ENCODE measurements around the gene PAQR9.

Gene PAQR9

DNA sequence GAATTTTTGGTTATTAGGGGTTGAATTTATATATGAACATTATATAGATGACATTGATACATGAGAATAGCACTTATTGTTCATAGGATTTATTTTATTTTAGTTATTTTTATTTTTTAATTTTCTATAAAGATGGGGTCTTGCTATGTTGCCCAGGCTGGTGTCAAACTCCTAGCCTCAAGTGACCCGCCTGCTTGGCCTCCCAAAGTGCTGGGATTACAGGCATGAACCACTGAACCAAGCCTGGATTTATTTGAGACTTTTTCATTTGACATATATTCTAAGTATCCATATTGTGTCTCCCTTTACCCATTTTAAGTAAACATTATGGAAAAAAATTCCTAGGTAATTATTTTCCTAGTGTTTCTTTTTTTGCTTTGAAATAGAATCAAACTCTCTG is 12.5 kb downstream of the PAQR9 start:
- DNase-seq: no peak

DNA sequence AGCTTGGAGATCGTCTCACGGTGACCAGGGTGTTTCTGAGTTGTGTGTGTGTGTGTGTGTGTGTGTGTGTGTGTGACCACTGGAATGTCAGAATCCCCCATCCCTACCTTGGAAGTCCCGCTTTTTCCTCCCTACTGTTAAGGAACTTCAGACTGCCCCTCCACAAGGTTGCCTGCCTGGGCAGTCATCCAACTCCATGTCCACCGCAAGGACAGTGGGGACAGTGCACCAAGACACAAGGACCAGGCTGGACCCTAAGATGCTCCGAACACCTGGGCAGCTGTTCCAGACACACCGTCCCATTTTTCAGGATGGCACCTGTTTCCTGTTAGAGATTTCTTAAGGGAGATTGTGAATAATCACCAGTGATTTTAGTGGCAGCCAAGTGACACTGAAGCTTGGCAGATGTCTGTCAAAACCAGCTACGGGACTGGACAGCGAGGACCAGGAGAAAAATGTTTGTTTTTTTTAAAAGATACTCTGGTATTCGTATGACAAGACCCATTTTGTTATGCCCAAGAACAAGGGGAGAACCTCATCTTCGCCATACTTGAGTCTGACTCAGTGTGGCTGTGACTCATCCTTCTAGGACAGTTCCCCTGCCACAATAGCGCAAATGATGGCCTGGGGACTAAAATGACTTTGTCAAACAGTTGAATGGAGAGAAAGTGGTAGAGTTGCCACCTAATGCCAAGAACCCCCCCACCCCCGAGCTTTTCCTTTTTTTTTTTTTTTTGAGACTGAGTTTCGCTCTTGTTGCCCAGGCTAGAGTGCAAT is 15.5 kb downstream of the PAQR9 start:
- DNase-seq: no peak

GRCh38 chr3:142947352-142947751 is 16.1 kb downstream of the PAQR9 start:
- no peak for DNase-seq

- DNase-seq: no peak
Measured at GRCh38 chr3:142946861-142947260, 16.6 kb downstream of the PAQR9 start.

GRCh38 chr3:142945023-142945422 is 18.5 kb downstream of the PAQR9 start:
- DNase-seq: no peak

- no peak for DNase-seq
Measured at GRCh38 chr3:142944342-142944741, 19.1 kb downstream of the PAQR9 start.

DNA sequence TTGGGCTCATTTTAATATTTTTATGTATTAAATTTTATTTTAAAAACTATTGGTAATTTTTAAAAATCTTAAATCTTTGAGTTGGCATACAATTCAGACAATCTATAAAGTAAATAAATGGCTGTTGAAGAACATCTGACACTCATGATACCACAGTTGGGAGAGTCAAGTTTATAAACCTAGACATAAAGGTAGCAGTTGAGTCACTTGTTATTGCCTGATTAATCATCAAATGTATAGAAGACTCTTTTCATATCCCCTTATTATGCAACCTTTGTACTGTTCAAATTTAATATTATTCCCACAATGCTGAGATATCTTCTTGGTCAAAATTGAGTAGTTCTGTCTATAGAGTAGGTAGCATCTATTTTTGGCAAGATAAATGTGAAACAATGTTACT is 19.6 kb downstream of the PAQR9 start:
- no peak for DNase-seq

- no peak for DNase-seq
Measured at GRCh38 chr3:142943349-142943748, 20.1 kb downstream of the PAQR9 start.

DNA sequence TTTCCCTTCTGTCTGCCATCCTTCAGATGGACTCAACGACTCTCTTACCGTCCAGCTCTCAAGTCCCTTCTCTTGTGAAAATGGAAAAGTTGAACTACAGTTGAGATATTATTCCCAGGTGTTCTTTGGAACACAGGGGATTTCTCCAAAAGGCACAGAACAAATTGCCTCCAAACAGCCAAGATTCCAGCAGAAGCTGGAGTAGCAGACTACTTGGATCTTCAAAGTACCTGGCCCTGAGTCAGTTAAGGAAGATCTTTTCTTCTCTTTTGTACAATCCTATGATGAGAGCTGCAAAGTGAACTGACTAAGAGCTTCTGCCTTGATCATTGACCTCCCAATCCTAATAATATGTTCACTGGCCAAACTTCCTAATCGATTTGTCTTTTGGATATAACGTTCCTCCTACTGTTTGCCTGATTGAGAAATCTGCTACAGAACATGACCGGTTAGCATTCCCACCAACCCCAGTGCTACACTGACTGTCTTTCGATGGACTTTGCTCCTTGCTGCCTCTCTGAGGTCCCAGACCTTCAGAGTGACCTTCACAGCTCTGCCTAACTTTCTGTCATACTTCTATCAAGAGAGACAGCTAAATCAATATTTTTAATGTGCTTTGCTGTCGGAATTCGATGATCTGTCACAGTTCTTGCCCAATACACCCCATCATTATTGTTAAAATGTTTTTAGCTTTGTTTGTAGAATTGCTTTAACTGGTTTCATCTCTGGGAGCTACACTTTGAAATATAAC is 21.9 kb downstream of the PAQR9 start:
- no peak for DNase-seq

DNA sequence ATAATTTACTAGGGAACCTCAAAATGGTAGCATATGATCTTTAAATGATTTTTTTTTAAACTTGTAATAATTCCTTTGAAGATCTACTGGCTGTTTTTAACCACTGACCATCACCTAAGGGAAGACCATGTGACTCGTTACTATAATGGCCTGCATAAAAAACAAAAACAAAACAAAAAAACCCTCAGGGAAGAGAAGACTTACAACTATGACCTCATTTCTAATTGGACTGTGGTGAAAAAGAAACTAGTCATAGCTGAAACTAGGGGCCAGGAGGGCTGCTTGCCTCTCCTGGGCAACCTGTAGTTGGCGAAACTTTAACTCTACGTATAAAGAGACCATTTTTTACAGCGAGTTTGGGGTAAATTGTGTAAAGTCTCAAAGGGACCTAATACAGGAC is 23.0 kb downstream of the PAQR9 start:
- DNase-seq: no peak

- peak; percentile 9 to 16 for DNase-seq
Measured at GRCh38 chr3:142940000-142940399, 23.5 kb downstream of the PAQR9 start.

- no peak for DNase-seq
Measured at GRCh38 chr3:142935963-142936362, 27.5 kb downstream of the PAQR9 start.

DNA sequence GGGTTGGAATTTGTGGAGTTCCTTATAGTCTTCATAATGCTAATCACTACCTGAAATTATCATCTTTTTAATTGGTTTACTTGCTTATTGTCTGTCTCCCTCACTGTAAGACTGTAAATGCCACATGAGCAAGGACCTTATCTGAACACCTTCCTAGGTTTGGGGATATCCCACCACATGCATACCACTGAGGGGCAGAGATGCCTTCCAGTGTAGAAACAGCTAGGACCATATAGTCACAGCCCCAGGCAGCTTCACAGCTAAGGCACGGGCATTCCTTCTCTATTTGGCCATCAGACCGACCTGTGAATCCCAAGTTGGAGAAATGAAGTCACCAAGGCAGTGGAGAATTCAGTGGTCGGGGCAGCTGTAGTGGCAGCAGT is 28.6 kb downstream of the PAQR9 start:
- DNase-seq: no peak

DNA sequence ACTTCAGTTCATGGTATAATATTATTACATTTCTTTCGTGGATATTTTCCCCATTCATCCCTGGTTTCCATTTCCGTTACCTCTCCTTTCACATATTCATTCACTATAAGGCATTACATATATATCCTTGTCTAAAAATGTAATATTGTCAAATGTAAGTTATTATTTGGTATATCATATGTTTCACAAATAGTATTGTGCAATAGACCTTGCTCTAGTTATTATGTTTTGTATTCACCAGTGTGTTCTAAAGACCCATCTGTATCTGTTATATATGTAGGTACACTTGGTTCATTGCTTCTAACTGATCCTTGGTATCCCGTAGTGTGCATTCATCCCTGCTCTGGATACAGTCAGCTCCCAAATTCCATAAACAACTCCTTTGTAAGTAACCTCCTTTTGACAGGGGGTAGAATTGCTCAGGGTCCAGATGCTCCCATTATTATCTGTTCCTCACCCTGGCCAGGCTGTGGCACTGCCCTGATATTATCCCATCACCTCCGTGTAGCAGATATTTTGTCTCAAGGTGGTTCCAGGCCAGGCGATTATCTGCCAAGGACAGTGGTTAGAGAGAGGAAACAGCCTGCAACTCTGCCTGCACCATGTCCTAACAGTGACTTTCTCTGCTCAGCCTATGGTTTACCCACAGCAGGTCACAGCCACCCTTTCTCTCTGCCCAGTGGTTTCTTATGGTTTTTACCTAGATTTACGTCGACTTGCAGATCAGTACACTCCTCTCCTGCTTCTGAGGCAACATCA is 29.2 kb downstream of the PAQR9 start:
- DNase-seq: no peak

DNA sequence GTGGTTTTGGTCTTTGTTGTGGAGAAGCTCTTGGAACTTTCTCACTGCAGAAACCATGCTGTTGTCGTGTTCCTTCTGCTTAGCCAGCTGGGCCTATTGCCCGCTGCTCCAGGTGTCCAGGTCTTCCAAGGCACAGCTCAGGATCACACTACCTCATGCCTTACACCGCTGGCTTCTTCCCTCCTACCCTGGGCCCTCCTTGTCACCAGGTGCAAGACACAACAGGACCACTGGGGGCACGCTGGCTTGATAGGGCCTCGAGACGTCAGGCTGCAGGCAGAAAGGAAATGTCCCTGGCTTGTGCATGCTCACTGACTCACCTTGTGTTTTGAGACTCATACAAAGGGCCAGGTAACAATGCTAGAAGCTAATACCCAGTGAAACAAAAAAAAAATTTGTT is 32.3 kb downstream of the PAQR9 start:
- DNase-seq: peak in 1 of 2 experiments; percentile 23

DNA sequence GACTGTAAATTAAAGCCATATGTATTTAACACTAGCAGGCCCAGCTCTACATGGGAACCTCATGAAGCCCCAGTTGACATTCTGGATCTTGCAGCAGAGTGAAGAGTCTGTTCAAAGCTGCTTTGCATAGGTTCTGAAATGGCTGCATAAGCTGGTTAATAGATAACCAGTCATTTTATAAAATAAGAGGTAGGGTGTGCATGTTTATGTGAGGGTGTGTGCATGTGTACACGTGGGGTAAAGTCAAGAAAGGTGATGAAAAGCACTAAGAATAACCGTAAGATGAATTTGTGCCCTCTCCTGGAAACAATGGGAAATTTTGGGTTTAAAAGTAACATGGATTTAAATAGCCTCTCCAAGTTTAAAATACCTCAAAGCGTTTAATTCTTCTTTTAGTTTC is 33.0 kb downstream of the PAQR9 start:
- DNase-seq: no peak

GRCh38 chr3:142929890-142930289 is 33.6 kb downstream of the PAQR9 start:
- DNase-seq: no peak

DNA sequence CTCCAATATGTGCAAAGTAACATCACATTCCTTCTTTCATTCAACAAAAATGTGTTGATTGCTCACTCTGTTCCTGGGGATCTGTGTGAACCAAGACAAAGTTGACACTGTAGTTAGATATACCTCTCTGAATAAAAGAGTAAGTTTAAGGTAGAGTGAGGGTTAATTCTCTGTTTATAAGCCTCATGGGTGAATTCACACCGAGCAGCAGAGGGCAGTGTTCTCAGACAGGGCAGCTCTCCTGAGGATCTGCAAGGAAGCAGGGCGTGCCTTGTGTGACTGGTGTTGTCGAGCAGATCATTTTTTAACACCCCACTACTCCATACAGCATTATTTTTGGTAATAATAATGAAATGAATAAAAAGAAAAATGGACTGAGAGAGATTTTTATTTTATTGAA is 34.4 kb downstream of the PAQR9 start:
- DNase-seq: peak in 1 of 2 experiments; percentile 41

GRCh38 chr3:142926368-142926944 is 37.0 kb downstream of the PAQR9 start:
- no peak for DNase-seq

DNA sequence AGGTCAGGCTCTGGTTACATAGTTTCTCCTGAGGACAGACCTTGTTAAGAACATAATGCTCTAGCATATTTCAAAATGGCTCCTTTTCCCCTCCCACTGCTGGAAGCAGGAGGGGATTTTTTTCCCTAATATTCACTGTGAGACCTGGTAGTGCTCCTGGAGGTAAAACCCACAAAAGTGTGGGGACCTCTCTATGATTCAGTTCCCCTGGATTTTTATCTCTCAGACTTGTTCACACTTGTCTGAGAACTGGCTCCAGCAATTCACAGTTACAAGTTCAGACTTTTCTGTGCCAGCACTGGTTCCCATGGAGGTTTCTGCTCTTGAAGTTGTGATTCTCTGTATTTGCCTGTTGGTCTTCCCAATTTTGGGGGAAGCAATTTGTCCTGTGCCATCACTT is 38.3 kb downstream of the PAQR9 start:
- no peak for DNase-seq

DNA sequence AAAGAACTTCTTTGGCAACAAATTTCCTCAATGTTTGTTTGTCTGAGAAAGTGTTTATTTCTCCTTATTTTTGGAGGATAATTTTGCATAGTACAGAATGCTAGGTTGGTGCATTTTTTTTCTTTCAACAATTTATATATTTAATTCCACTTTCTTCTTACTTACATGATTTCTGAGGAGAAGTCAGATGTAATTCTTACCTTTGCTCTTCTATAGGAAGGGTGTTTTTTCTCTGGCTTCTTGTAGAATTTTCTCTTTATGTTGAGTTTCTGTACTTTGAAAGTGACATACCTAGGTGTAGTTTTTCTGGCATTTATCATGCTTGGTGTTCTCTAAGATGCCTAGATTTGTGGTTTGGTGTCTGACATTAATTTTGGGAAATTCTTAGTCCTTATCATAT is 39.8 kb downstream of the PAQR9 start:
- DNase-seq: no peak

GRCh38 chr3:142916605-142917004 is 46.9 kb downstream of the PAQR9 start:
- no peak for DNase-seq

DNA sequence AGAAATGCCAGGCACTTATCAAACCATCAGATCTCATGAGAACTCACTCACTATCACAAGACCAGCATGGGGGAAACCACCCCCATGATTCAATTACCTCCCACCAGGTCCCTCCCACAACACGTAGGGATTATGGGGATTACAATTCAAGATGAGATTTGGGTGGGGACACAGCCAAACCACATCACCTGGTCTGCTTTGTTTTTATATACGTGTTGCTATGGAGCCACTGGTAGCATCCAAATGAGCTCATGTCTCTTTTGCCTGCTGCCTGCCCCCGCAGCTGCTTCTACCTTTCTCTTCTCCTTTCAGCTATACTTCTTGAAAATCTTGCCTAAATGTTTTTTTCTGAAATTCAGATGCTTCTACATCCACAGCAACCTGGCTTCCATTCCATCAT is 47.8 kb downstream of the PAQR9 start:
- no peak for DNase-seq
